Stimulated activated CD8-positive, alpha-beta memory T cell treated with anti-CD3 and anti-CD28 coated beads, Interleukin-7, amount 100 ng/mL, for 24 hours (primary cell): ENCODE data around the gene OSBPL6.
"Not testable (repeated sequence)": the region's sequence is repeated elsewhere in the genome, so short reads cannot be mapped to it uniquely, and the experiment has no call there.

ENCODE experiments used
- DNase-seq: peaks from one replicate; pipeline ENCODE4 v3.0.0-alpha.2; 2020; ENCODE audit warnings: low read depth

Gene OSBPL6

DNA sequence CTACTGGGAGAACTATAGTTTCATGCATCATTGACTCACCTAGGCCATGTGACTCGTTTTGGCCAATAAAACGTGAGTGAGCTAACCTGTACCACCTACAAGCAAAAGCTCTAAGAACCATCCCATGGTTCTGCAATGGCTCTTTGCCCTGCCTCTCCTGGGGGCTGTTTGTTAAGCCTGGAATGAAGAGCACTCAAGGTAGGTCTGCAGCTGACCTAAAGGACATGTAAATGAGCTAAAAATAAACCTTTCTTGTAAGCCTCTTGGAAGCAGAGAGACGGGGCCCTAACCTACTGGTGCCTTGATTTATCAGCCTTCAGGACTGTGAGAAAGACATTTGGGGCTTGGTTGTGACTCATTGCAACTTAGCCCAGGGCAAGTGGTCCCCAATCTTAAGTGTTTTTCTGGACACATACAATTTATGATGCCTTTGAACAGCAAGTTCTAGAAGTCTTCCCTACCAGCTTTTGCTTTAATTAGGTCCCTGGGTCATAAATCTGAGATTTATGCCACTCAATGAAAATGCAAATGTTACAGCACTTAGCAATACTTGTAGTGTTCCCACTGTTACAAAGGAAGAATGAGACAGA, 107.4 kb downstream of the OSBPL6 start:
- DNase-seq, result no peak

DNA sequence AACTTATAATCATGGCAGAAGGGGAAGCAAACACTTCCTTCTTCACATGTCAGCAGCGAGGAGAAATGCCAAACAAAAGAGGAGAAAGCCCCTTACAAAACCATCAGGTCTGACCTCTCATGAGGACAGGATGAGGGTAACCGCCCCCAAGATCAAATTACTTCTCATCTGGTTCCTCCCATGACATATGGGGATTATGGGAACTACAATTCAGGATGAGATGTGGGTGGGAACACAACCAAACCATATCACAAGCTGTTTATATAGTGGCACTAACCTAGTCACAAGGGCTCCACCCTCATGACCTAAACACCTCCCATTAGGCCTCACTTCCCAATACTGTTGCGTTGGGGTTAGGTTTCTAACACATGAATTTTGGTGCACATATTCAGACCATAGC, 110.0 kb downstream of the OSBPL6 start:
- DNase-seq, result no peak

DNA sequence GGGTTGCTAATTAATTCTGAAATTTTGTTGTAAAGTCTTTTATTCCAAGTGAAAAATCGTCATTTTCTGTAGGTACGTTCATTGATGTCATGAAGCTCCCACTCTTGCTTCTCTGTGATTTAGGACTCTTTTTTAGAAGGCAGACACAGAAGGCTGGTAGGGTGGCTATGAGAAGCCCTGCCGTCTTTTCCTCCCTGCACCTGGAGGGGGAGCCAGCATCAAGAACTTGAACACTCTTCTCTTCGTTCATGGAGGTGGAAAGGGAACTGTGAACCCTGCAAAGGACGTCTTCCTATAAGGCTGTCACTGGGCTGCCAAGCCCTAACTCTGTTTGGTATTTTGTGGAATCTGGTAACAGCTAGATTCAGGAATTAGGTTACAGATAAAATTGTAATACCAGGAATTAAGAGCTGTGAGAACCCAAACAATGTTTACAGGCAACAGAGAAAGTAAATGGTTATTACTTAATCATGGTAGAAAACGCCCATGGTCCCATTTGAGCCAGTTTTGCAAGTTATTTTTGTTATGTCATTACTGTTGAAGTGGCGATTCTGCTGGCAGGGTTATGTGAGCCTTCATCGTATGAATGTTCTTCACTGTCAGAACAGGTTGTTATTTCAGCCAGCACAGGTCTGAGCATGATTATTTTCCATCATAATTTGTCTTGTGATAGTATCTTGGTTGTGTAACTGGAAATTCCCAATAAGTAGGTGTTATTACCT, 112.2 kb downstream of the OSBPL6 start:
- no peak for DNase-seq

DNA sequence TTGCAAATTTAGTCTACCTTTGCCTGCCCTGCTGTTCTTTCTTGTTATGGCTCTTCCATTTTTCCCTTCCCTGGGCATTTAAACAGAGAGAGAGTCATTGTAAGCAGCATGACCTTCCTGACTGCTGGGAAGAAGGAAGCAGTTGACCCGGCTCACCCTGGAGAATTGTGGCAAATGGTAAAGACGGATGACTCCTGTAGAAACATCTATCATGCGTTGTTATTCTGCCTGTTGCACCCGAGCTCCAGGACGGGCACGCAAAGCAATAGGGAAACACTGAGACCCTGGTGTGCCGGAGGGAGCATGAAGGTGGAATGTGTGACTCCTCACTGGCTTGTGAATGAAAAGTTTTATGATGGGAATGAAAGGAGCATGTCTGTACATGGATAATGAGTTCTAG, 113.3 kb downstream of the OSBPL6 start:
- DNase-seq, result no peak

DNA sequence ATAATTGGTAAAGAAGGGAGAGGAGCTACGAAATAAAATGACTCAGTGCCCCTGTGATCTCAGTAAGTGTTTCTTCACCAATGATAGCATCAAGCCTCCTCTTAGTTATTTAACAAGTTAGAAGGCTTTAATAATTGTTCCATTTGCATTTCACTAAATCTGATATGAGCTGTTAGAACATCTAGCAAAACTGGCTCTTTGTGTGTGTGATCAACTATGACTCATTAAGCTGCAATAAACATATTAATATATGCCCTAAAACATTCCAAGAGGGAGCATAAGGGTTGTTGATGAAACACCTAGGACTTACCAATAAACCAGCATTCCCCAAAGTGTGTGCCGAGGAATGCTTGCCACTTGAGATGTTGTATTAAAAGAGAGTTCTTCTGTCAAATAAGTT, 115.2 kb downstream of the OSBPL6 start:
- DNase-seq, result no peak

DNA sequence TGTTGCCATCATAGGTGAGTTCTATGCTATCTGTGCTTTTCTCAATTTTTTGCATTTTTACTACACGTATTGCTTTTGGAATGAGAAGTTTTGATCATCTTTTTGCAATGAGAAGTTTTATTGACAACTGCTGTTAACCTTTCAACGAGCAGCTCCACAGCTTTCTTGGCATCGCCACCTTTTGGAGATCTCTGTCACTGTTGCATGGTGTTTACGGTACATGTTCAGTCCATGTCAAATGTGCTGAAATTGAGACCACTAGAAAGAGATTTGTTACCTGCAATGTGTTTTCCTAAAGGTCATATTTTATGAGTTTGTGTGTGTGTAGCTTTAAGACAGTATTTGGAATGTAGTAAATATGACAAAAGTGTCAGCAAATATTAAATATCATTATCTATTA, 120.8 kb downstream of the OSBPL6 start:
- no peak for DNase-seq

DNA sequence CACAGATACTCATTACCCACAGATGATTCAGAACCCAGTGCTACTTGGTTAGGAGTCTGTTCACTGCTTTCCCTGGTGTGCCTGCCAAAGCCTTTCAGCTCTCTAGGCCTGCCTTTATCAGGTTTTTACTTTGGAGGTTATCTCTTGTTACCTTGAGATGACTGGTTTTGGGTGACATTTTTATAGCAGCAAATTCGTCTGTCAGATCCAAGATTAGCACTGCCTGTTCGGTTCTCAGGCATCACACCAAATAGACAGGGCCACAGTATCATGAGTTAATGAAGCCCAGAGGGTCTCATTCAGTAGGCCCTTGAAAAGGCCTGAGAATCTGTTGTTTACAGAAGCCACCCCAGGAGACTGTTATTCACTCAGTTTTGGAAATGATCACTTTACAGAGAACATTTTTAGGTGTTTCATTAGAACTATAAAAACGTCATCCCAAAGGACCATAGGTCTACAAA, 121.2 kb downstream of the OSBPL6 start:
- DNase-seq, result no peak

DNA sequence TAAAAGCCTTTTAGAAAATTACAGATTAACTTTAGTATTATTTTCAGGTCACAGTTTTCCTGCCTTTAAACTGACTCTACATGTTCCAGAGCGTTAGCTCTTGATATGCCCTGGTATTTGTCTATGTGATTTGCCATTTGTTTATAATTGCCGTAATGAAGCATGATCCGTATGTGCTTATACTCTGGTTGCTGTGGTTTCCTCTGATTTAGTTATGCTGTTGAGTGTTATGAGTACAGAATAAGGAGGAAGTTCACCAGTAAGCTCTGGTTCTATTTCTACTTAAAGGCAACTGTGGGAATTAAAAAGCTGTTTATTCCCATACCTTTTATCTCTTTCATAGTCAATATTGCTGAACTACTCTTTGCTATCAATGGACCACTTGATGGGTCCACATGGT, 123.5 kb downstream of the OSBPL6 start:
- no peak for DNase-seq

DNA sequence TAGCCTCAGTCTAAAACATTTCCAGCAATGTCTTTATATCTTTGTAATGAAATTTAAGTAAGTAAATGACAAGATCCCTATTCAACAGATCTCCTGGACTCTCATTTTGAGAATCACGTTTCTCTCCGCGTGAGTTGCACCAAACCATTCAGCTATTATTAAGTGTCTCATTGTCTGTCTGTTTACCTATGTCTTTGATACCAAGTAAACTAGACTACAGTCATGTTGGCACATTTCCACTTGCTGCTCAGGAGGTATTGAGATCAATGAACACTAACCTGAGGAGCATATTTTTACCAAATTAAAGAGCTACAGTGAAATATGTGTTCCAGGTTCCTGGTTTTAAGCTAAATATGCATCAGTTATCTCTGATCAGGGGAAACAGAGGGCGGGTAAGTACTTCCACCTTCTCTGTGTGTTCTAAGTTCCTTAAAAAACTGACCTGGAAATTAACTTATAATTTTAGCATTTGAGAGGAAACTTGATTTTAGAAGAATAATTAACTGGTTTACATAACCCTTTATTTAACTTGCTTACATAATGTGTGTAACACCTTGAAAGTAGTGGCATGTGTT, 125.8 kb downstream of the OSBPL6 start:
- DNase-seq, result no peak

DNA sequence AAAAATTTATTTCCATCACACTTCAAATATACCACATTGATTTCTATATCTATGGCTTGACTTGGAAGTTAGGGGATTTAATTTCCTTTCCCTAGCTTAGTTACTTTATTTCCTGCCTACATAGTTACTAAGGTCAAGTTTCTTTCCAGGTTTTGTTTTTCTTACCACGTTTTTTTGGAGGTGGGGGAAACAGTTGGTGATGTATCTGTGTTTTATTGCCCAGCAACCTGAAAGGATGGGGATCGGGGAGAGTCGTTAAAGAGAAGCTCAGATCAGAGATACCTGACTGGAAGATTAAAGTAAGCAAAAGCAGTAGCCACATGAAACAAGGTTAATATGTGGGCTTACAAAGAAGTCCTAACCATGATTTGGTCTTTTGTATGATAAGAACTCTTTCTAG, 127.8 kb downstream of the OSBPL6 start:
- DNase-seq, result no peak

DNA sequence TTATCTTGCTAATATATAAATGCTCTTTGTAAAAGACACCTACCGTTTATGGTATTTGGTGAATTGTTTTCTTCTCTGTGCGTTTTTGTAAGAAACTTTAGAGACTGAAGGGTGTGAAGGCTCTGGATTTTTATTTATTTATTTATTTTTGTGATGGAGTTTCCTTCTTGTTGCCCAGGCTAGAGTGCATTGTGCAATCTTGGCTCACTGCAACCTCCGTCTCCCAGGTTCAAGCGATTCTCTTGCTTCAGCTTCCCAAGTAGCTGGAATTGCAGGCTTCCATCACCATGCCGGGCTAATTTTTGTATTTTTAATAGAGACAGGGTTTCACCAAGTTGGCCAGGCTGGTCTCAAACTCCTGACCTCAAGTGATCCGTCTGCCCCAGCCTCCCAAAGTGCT, 129.0 kb downstream of the OSBPL6 start:
- DNase-seq, result not testable (repeated sequence)

DNA sequence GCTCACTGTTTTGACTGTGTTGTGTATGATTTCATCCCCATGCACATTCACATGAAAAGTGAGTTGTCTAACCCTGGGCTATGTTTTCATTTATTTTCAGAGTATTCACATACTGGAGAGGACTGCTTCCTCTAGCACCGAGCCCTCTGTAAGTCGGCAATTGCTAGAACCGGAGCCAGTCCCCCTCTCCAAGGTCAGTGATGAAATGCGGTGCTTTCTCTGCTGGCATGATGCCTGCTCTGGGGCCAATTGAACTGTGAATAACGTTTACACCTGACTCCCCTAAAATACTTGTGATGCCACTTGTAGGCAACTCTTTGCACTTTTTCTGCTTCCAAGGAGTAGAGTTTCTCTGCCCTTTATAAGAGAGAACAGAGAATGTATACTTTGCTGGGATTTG, 129.8 kb downstream of the OSBPL6 start:
- DNase-seq, result no peak

DNA sequence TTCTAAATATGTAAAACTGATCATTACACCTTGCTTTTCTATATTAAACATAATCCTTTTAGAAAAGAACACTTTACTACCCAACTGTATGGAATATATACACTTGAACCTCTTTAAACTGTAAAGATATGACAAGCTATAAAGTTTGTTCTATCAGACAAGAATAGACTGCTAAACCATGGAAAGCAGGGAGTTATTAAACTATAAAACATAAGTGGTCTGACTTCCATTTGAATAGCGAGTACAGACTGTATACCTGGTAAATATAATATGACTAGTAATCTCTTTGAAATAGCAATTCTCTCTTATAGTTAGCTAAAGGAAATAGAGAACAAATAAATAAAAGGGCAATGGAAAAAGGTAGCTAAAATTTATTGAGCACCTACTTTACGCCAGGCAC, 131.0 kb downstream of the OSBPL6 start:
- no peak for DNase-seq

DNA sequence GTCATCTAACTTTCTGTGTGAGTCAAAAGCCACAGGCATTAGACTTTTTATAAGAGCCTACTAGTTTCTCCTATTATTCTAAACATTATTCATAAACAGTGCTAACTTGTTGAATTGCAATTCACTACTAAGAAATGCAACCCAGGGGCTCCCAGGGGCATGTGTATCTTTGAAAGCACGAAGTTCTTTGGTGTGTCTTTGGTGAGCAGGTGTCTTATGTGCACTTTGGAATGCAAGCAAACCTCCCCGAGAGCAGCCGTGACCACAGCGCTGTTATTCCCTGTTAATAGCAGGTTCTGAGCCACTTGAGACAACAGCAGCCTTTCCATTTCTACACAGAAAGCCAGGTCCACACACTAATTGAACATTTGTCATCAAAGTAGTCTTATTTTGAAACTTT, 133.2 kb downstream of the OSBPL6 start:
- DNase-seq, result no peak

DNA sequence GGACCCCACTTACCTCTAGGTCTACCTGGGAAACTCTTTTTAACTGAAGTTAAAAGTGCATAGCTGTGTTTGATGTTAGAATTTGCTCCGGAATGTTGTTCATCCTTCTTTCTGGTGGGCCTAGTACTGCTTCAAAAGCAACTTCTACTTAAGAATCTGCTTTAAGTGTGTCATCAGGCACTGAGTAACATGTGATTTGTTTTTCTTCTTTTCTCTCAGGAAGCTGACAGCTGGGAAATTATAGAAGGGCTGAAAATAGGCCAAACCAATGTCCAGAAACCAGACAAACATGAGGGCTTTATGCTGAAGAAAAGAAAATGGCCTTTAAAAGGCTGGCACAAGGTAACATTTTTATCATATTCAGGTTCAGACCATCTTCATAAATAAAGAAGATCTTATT, 133.7 kb downstream of the OSBPL6 start:
- DNase-seq, result no peak

DNA sequence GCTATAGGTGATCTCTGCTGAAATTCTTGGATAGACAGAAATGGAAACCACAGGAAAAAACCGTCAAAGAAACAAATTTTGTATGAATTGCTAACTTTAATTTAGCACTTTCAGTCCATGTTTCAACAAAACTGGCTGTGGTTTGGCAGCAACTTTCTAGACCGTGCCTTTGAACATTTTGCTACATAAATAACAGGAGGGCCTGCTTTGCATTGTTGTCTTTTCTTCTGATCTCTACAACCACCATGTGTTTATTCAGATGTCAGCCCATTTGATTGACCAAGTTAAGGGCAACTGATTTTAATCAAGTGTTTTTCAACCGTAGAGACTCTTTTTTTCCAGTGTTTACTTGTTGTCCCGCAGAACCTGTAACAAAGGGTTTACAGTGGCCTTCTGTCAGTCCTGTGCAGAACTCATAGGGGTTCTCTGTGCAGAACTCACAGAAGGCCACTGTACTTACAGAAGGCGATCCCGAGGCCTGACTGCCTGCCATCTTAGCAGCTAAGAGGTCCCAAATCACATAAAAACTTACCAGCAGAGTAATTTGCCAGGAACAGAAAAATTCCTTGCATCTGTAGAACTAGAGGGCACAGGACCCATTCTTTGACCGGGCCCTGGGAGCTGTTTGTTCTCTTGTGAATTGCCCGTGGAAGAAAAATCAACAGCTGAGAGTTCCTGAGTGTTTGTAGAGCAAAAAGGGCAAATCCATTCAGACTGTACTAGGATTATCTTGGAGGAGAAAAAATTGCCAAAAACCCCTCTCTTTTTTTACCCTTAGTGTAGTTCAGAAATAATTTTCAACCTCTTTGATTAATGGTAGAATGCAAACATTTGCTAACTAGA, 136.1 kb downstream of the OSBPL6 start:
- DNase-seq, result no peak

DNA sequence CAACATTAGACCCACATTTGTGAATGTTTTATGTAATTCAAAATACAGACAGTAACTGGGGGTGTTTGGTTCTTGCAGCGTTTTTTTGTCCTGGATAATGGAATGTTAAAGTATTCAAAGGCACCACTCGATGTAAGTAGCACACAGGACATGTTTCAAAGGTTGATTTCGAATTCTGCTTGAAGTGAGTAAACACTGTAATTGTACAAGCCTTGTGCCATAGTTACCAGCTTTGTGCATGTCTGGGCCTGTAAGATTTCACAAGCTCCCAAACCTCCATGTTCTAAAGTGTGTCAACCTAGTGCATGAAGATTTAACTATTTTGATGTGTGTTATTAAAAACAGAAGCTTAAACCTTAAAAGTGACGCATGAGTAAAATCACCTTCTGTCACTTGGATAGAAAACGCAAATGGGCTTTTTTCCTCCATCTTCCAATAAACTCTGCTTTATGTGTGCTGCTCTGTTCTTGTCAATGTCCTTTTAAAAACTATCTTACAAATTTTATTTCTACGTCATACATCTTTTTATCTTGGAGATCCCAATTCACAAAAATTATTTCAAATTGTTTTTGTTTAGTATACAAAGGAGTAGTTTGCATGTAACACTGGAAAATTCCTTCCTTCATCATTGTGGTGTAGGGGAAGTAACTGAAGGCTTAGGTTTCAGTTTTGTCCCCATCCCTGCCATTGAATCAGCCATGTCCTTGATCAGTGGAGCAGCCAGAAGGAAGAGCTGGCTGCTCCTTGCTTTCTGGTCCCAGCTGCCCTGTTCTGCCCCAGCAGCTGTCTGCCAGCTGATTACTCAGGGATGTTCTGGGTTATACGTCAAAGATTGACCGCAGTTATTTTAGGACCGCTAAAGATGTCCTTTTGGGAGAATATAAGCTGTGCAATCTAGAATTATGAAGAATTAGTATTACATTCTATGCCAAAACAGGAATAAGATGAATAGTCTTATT, 137.4 kb downstream of the OSBPL6 start:
- no peak for DNase-seq

DNA sequence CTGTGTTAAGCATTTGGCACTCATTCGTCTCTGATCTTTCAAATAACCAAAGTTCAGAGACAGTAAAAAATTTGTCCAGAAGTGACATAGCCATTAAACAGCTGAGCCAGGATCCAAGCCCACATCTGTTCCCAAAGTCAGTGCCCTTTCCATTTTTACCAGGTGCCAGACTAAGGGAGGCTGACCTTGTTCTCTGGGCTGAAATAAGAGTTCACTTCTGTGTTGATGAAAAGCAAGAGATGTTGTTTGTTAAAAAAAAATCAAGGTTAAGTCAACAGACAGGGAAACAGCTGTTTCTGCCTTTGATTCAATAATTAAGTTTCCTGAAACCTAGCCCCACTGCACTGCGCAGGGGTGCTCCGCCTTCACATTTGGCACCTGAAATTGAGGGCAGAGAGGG, 139.5 kb downstream of the OSBPL6 start:
- no peak for DNase-seq

DNA sequence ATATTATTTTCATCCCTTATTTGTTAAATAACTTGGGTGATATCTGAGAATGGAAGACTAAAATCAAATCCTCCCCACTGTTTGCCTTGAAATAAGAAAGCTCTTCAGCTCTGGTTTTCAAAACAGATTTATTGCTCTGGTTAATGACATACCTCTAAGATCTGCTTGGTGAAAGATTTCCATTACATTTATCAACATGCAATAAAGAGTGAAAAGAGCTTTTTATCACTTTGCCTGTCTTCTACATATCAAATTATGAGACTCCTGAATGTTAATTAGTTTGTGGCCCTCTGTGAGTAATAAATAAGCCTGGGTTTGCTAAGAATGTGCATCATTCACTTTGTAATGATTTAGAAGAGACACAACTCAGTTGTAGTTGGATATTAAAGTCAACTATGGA, 140.9 kb downstream of the OSBPL6 start:
- DNase-seq, result no peak

DNA sequence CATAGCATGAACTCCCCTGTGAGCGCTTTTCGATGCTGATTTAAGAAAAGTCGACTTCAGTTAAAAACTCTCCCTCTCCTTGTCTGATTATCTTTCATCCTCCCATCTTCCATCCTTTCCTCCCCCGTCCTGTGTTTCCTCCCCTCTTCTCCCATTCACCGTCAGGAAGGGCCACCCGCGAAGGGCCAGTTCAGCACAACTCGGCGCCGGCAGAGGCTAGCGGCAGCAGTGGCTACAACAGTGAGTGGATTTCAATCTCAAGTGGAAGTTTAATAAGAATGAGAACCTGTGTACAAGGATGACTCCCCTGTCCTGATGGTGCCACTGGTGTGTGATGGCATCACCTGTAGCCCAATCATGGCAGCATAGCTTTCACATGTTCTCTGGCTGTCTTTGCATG, 149.8 kb downstream of the OSBPL6 start:
- no peak for DNase-seq

DNA sequence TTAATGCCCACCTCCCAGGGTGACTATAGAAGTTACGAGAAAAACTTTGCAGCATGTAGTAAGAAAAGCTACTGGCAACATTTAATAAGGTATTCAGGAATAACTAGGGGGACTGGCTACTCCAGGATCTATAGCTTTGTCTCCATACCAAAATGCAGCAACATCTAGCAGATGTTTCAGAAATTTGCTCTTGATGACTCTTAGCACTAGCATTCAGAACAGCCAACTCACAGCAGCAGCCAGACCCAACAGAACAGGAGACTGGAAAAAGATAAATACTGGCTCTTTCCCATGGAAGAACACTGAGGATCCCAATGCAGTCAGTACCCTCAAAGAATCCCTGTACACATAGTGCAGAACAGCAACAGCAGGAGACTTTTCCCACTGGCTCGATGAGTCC, 151.6 kb downstream of the OSBPL6 start:
- DNase-seq, result no peak

DNA sequence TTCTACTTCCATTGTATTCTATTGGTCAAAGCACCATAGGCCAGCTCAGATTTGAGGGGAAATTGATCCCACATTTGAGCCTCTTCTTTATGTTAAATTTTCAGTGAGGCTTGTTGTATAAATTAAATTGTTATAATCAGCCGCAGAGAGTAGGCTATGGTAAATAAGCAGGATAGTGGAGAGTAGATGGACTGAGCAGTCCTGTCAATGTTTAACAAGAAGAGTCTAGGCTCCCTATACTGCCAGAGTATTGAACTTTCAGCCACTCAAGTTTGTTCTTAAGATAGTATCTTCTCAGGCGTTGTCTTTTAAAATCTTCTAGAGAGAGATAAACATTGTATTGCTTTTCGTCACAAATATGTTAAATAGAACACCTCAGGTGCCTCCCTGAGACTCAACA, 155.7 kb downstream of the OSBPL6 start:
- DNase-seq, result no peak
